Liver (tissue), 9 donors: ENCODE measurements around the gene P4HB. TPM values are rescaled to one million over a fixed set of nuclear protein-coding genes. Genes with fewer than 3 reads are reported as not detected.

Source experiments
- DNase-seq: peaks from one replicate; pipeline ENCODE4 v3.0.0-alpha.2; 2017; ENCODE audit warnings: low spot score
- H3K27ac ChIP-seq, 2 donors: one replicate each; pipeline ENCODE4 v1.7.0; 2013; ENCODE audit warnings: inconsistent platforms in 2 of 2, low read length in 2 of 2, control low read depth in 1 of 2, low read depth in 1 of 2, mild to moderate bottlenecking in 1 of 2
- H3K27me3 ChIP-seq, 4 donors: one replicate each; pipeline versions ENCODE4 v1.6.1 to v1.7.0; 2013; ENCODE audit warnings: low read length in 3 of 4, inconsistent platforms in 1 of 4, mild to moderate bottlenecking in 1 of 4, moderate library complexity in 1 of 4; ENCODE audit not compliant: control insufficient read depth in 4 of 4, insufficient read depth in 4 of 4
- H3K36me3 ChIP-seq, 4 donors: one replicate each; pipeline versions ENCODE4 v1.6.1 to v1.7.0; 2013; ENCODE audit warnings: low read length in 3 of 4, mild to moderate bottlenecking in 3 of 4, low read depth in 1 of 4, moderate library complexity in 1 of 4; ENCODE audit not compliant: control insufficient read depth in 4 of 4, insufficient read depth in 3 of 4
- H3K4me1 ChIP-seq, 4 donors: one replicate each; pipeline versions ENCODE4 v1.6.1 to v1.7.0; 2013; ENCODE audit warnings: low read length in 3 of 4, mild to moderate bottlenecking in 3 of 4, moderate library complexity in 1 of 4; ENCODE audit not compliant: control insufficient read depth in 4 of 4, insufficient read depth in 4 of 4
- H3K4me3 ChIP-seq, 3 donors: one replicate each; pipeline versions ENCODE4 v1.6.1 to v1.7.0; 2013; ENCODE audit warnings: low read length in 3 of 3, control low read depth in 1 of 3, low read depth in 1 of 3, mild to moderate bottlenecking in 1 of 3
- H3K9ac ChIP-seq, 2 donors: one replicate each; pipeline ENCODE4 v1.7.0; 2013; ENCODE audit warnings: low read length in 2 of 2, mild to moderate bottlenecking in 2 of 2, moderate library complexity in 2 of 2, control low read depth in 1 of 2, low read depth in 1 of 2
- H3K9me3 ChIP-seq, 4 donors: one replicate each; pipeline versions ENCODE4 v1.6.1 to v1.7.0; 2013; ENCODE audit warnings: low read length in 3 of 4; ENCODE audit not compliant: control insufficient read depth in 4 of 4
- ATF3 ChIP-seq: IDR thresholded peaks from 2 replicates; pipeline ENCODE4 v1.6.1; 2016; ENCODE audit warnings: antibody characterized with exemption
- EGR1 ChIP-seq, 2 donors: IDR thresholded peaks; 2 replicates each; pipeline ENCODE4 v1.6.1; 2016 to 2018; ENCODE audit warnings: antibody characterized with exemption in 2 of 2, low read depth in 2 of 2
- FOXA1 ChIP-seq: IDR thresholded peaks from 2 replicates; pipeline ENCODE4 v1.6.1; 2016; ENCODE audit warnings: antibody characterized with exemption
- FOXA2 ChIP-seq: IDR thresholded peaks from 2 replicates; pipeline ENCODE4 v1.6.1; 2016; ENCODE audit warnings: antibody characterized with exemption
- GABPA ChIP-seq, 2 donors: IDR thresholded peaks in 1 of 2; conservative IDR thresholded peaks in 1 of 2; 2 replicates each; pipeline ENCODE4 v1.6.1; 2016; ENCODE audit warnings: antibody characterized with exemption in 2 of 2, mild to moderate bottlenecking in 1 of 2, moderate library complexity in 1 of 2
- HNF4A ChIP-seq, 2 donors: conservative IDR thresholded peaks; 2 replicates each; pipeline ENCODE4 v1.6.1; 2016; ENCODE audit warnings: antibody characterized with exemption in 2 of 2, mild to moderate bottlenecking in 2 of 2
- HNF4G ChIP-seq: IDR thresholded peaks from 2 replicates; pipeline ENCODE4 v1.6.1; 2016; ENCODE audit warnings: antibody characterized with exemption
- JUND ChIP-seq, 2 donors: IDR thresholded peaks; 2 replicates each; pipeline ENCODE4 v1.6.1; 2016; ENCODE audit warnings: antibody characterized with exemption in 2 of 2
- MAX ChIP-seq: IDR thresholded peaks from 2 replicates; pipeline ENCODE4 v1.6.1; 2016; ENCODE audit warnings: antibody characterized with exemption
- NR2F2 ChIP-seq: IDR thresholded peaks from 2 replicates; pipeline ENCODE4 v1.6.1; 2016; ENCODE audit warnings: antibody characterized with exemption
- RAD21 ChIP-seq, 2 donors: IDR thresholded peaks; 2 replicates each; pipeline ENCODE4 v1.6.1; 2016; ENCODE audit warnings: antibody characterized with exemption in 2 of 2, mild to moderate bottlenecking in 2 of 2
- REST ChIP-seq: IDR thresholded peaks from 2 replicates; pipeline ENCODE4 v1.6.1; 2016; ENCODE audit warnings: antibody characterized with exemption, mild to moderate bottlenecking
- RXRA ChIP-seq, 2 donors: IDR thresholded peaks; 2 replicates each; pipeline ENCODE4 v1.6.1; 2017 to 2018; ENCODE audit warnings: antibody characterized with exemption in 2 of 2, mild to moderate bottlenecking in 1 of 2
- SP1 ChIP-seq: IDR thresholded peaks from 2 replicates; pipeline ENCODE4 v1.6.1; 2018; ENCODE audit warnings: antibody characterized with exemption, mild to moderate bottlenecking
- TAF1 ChIP-seq: conservative IDR thresholded peaks from 2 replicates; pipeline ENCODE4 v1.6.1; 2016; ENCODE audit warnings: antibody characterized with exemption, mild to moderate bottlenecking
- YY1 ChIP-seq: IDR thresholded peaks from 2 replicates; pipeline ENCODE4 v1.6.1; 2016; ENCODE audit warnings: antibody characterized with exemption, mild to moderate bottlenecking
- ZBTB33 ChIP-seq: IDR thresholded peaks from 2 replicates; pipeline ENCODE4 v1.6.1; 2016; ENCODE audit warnings: antibody characterized with exemption
- WGBS: extraction: QIAGEN DNeasy Blood & Tissue Kit; methylation state at CpG from one replicate; pipeline ENCODE4 v1.1.7; 2013; 5-methylcytosine and 5-hydroxymethylcytosine counted together
- polyA plus RNA-seq, 2 donors: library from polyadenylated mRNA; stranded (reverse) in 1 of 2; unstranded in 1 of 2; fragments of 200-250 nt in 1 of 2; fragments of >200 nt in 1 of 2; fragmentation: Nextera tagmentation in 1 of 2; extraction: Ambion mirVana in 1 of 2; gene quantifications; one replicate each; pipeline versions ENCODE4 v1.2.1 to v1.2.3, GENCODE V29; 2013 to 2015
- total RNA-seq, 2 donors: library from RNA; depleted of rRNA; stranded (reverse); fragments of >200 nt; gene quantifications; one replicate each; pipeline ENCODE4 v1.2.3, GENCODE V29; 2014
- donor health status: healthy.
- donor health status: healthy.
- donor health status: healthy.
- donor health status: healthy.
- donor health status: healthy.

Gene P4HB
- total and polyA plus RNA-seq, 4 donors = 1,000 to 3,361 (median 1,576) TPM

- TF ChIP-seq HNF4G (no peak), YY1 (no peak), EGR1 (IDR thresholded peaks at IDR 0.05; ENCODE audit: low read depth in 2 of 2) (no peak), RXRA (IDR thresholded peaks at IDR 0.05) (no peak), SP1 (no peak), JUND (IDR thresholded peaks at IDR 0.05) (no peak), RAD21 (IDR thresholded peaks at IDR 0.05) (no peak), GABPA (IDR thresholded peaks at IDR 0.05 in 1 of 2, conservative IDR thresholded peaks at IDR 0.05 in 1 of 2) (no peak), NR2F2 (no peak), REST (no peak), FOXA2 (no peak), ZBTB33 (no peak), MAX (no peak), ATF3 (no peak), TAF1 (no peak), FOXA1 (no peak), HNF4A (conservative IDR thresholded peaks at IDR 0.05) (no peak)
- H3K9ac ChIP-seq = peak overlapping the region; percentile 38 to 80
- no peaks in the 10 kb centered on the region for H3K27me3 ChIP-seq
- no peaks in the 10 kb centered on the region for H3K36me3 ChIP-seq
- H3K27ac ChIP-seq = peak overlapping the region; percentile 41 to 62
- peaks cover 9 to 33% (median 21%) of the 10 kb centered on the region in 4 donors for H3K4me1 ChIP-seq
- DNase-seq = no peak
- 65% methylated on average over 18 of the region's 18 CpGs for WGBS
- no peaks in the 10 kb centered on the region for H3K9me3 ChIP-seq
- peak overlapping the region; percentile 40 to 80 (median 59) for H3K4me3 ChIP-seq
Observed at GRCh38 chr17:81831957-81832607, 28.3 kb downstream of the P4HB start.

GRCh38 chr17:81831563-81831956 is 28.8 kb downstream of the P4HB start:
- Histone ChIP-seq H3K27ac (peak overlapping the region in 1 of 2 donors; percentile 41), H3K9ac (no peak overlapping the region), H3K4me3 (no peak overlapping the region), H3K9me3 (no peaks in the 10 kb centered on the region), H3K27me3 (no peaks in the 10 kb centered on the region), H3K36me3 (no peaks in the 10 kb centered on the region), H3K4me1 (peaks cover 9 to 33% (median 21%) of the 10 kb centered on the region in 4 donors)
- WGBS = 88% methylated on average over 7 of the region's 7 CpGs
- no peak for TF ChIP-seq ATF3
- TF ChIP-seq HNF4G = no peak
- TF ChIP-seq ZBTB33 = no peak
- no peak for TF ChIP-seq YY1
- no peak for TF ChIP-seq EGR1 (IDR thresholded peaks at IDR 0.05; ENCODE audit: low read depth in 2 of 2)
- TF ChIP-seq FOXA1 = no peak
- TF ChIP-seq REST = no peak
- no peak for DNase-seq
